HUES48 (cell line): ENCODE data around the gene BIRC6.

Experiments
- H3K27ac ChIP-seq: one replicate; pipeline ENCODE4 v1.7.0; 2013; ENCODE audit warnings: low read depth, low read length, inconsistent platforms
- H3K27me3 ChIP-seq: 2 replicates; pipeline ENCODE4 v1.6.1; 2013; ENCODE audit warnings: mild to moderate bottlenecking, low read length; ENCODE audit not compliant: control insufficient read depth, insufficient read depth
- H3K36me3 ChIP-seq: 2 replicates; pipeline ENCODE4 v1.6.1; 2013; ENCODE audit warnings: low read length; ENCODE audit not compliant: control insufficient read depth, insufficient read depth
- H3K4me1 ChIP-seq: 2 replicates; pipeline ENCODE4 v1.6.1; 2013; ENCODE audit warnings: mild to moderate bottlenecking, low read length; ENCODE audit not compliant: control insufficient read depth, insufficient read depth
- H3K4me3 ChIP-seq: 2 replicates; pipeline ENCODE4 v1.5.1; 2013; ENCODE audit warnings: mild to moderate bottlenecking, low read depth, low read length
- H3K9ac ChIP-seq: 2 replicates; pipeline ENCODE4 v1.6.1; 2013; ENCODE audit warnings: mild to moderate bottlenecking, low read depth, low read length, moderate library complexity
- H3K9me3 ChIP-seq: 2 replicates; pipeline ENCODE4 v1.6.1; 2013; ENCODE audit warnings: low read length; ENCODE audit not compliant: control insufficient read depth, insufficient read depth

Gene BIRC6

DNA sequence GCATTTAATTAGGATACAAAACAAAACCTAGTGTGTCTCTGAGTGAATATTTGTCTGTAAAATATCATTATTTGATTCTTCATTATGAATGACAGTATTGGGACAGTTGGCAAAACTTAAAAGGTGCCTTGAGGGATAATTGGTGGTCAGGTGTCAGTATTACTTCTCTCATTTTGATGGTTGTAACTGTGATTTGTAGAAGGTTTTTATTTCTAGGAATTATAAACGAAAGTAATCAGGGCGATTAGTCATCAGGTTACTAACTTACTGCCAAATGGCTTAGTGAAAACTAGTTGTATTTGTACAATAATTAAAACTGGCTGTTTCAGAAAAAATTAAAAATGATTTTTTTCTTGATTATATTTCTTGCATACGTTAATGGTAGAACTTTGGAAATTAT, 117.6 kb downstream of the BIRC6 start:
- H3K36me3 ChIP-seq = peaks cover 83% of the 10 kb centered on the region
- no peak overlapping the region for H3K27ac ChIP-seq
- no peaks in the 10 kb centered on the region for H3K27me3 ChIP-seq
- H3K9me3 ChIP-seq = no peaks in the 10 kb centered on the region
- H3K4me1 ChIP-seq = no peaks in the 10 kb centered on the region
- no peak overlapping the region for H3K9ac ChIP-seq
- no peak overlapping the region for H3K4me3 ChIP-seq

DNA sequence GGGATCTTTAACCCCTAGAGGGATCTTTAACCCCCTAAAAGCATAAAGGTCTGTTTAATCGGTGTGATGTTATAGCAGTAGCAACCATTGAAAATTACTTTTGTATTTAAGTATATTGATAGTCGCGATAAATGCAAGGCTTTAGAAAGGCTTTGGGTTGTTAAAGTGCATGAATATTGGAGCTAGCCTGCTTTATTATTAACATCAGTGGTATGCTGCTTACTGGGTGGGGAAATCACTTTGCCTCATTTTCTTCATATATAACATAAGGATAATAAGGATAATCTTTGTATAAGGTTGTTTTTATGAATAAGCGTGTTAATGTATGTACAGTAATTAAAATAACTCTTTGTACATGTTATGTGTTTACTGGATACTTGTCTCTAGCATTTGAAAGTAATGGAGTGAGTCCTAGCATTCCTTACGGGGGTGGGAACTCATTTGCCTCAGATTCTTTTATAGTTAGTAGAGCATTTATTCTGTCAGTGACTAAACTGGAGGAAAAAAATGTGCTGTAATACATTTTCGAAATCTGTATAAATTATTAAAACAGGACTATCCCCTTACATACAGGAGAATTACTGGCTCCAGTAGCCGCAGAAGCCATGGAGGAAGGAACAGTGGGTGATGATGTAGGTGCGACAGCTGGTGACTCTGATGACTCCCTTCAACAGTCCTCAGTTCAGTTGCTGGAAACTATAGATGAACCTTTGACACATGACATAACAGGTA, 122.2 kb downstream of the BIRC6 start:
- Histone ChIP-seq H3K27ac (no peak overlapping the region), H3K9me3 (no peaks in the 10 kb centered on the region), H3K27me3 (no peaks in the 10 kb centered on the region), H3K4me3 (no peak overlapping the region), H3K4me1 (no peaks in the 10 kb centered on the region), H3K36me3 (peaks cover 90% of the 10 kb centered on the region), H3K9ac (no peak overlapping the region)

DNA sequence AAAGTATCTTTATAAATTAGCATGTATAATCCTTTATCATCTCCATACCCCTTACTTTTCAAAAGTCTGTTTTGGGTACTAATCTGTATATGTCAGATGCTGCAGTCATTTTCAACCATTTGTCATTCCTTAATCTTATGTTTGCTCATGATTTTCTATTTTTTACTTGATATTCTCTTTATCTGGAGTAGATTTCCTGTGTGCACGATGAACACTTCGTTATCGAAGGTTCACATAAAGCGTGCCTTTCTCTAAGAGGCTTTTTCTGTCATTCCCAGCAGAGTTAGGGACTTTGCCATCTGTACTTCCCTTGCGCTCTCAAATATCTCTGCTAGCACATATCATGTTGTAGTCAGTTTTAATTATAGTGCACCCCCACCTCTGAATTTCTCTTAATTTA, 123.2 kb downstream of the BIRC6 start:
- Histone ChIP-seq H3K4me1 (no peaks in the 10 kb centered on the region), H3K27me3 (no peaks in the 10 kb centered on the region), H3K4me3 (no peak overlapping the region), H3K36me3 (peaks cover 90% of the 10 kb centered on the region), H3K27ac (no peak overlapping the region), H3K9me3 (no peaks in the 10 kb centered on the region), H3K9ac (no peak overlapping the region)

DNA sequence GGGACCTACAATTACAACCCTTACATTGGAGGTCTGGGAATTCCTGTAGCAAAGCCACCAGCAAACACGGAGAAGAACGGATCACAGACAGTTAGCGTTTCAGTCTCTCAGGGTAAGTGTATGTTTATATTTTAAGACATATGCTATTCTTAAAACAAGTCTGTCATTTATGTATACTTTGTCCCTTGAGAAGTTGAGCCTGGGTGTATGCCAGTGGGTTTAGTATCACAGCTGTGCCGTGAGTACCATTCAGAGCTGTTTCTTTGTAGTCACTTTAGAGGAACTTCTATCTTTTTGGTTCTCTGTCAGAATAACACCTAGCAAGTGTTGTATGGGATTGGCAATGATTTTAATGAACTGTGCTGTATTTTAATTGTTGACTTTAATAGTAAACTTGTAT, 125.6 kb downstream of the BIRC6 start:
- H3K4me1 ChIP-seq = no peaks in the 10 kb centered on the region
- no peak overlapping the region for H3K4me3 ChIP-seq
- peaks cover 93% of the 10 kb centered on the region for H3K36me3 ChIP-seq
- no peak overlapping the region for H3K9ac ChIP-seq
- H3K27me3 ChIP-seq = no peaks in the 10 kb centered on the region
- no peak overlapping the region for H3K27ac ChIP-seq
- no peaks in the 10 kb centered on the region for H3K9me3 ChIP-seq

DNA sequence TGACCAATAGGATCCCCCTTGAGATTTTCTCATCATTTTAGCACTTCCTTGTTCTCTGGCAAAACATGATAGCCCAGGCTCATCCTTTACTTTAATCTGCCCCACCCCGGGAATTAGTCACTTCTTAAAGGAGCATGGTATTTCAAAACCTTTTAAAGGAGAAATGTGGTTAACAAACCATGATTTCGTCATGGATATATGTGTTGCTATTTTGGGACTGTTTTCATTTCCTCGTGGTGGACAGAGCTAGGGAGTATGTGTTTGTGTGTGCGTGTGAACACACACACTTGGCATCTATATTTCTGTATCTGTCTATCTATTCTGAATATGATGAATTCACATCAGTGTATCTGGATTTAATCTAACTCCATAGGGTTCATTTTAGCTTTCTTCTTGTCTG, 128.1 kb downstream of the BIRC6 start:
- Histone ChIP-seq H3K36me3 (peaks cover 89% of the 10 kb centered on the region), H3K27ac (no peak overlapping the region)

DNA sequence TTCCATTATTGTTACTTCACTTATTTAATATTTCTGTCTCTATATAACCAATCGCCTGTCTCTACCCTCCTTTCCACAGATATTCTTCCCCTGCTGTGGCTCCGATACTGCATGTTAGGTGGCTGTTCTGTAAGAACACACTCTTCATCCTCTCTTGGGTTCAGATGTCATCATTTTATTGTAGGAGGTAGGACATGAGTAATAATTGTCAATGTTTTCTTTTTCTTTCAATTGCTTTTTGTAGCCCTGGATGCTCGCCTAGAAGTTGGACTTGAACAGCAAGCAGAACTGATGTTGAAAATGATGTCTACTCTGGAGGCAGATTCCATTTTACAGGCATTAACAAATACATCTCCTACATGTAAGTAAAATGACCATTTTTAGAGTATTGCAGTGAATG, 128.6 kb downstream of the BIRC6 start:
- no peaks in the 10 kb centered on the region for H3K27me3 ChIP-seq
- H3K9me3 ChIP-seq = no peaks in the 10 kb centered on the region
- H3K9ac ChIP-seq = no peak overlapping the region
- no peak overlapping the region for H3K4me3 ChIP-seq
- H3K27ac ChIP-seq = no peak overlapping the region
- H3K36me3 ChIP-seq = peaks cover 89% of the 10 kb centered on the region
- H3K4me1 ChIP-seq = no peaks in the 10 kb centered on the region

More for the DNA sequence above, 128.1 kb downstream of the BIRC6 start:
- Histone ChIP-seq H3K9ac (no peak overlapping the region), H3K9me3 (no peaks in the 10 kb centered on the region), H3K27me3 (no peaks in the 10 kb centered on the region), H3K4me1 (no peaks in the 10 kb centered on the region), H3K4me3 (no peak overlapping the region)

DNA sequence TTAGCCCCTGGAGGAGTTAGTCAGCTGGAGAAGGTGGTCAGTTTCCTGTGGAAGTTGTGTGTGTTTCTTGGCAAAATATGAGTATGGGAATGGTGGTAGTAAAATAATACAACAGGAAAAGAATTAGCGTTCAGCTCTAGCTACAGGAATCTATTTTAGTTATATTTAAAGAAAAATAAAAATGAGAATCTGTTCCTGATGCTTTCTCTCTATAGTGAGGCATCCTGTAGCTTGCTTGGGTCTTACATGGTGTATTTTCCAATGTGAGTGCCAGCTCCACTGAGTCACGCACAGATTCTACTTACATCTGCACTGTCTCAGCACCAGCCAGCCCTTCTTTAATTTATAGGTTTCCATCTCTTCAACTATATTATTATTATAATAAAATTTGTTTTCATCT, 132.2 kb downstream of the BIRC6 start:
- Histone ChIP-seq H3K4me1 (no peaks in the 10 kb centered on the region), H3K27ac (no peak overlapping the region), H3K27me3 (no peaks in the 10 kb centered on the region), H3K9me3 (no peaks in the 10 kb centered on the region), H3K9ac (no peak overlapping the region), H3K36me3 (peaks cover 72% of the 10 kb centered on the region), H3K4me3 (no peak overlapping the region)

DNA sequence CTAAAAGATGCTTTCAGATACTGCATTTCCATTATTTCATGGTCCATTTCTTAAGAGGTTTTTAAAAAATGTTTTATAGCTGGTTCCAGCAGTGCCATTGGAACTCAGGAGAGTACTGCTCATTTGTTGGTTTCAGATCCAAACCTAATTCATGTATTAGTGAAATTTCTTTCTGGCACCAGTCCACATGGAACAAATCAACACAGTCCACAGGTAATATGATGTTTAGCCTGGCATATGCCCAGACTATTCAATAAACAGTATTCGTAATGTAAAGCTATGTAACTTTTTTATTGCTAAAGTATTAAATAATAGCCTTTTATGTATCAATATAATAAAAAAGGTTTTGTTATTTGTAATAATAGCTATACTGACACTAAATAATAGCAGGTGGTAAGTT, 134.5 kb downstream of the BIRC6 start:
- Histone ChIP-seq H3K9me3 (no peaks in the 10 kb centered on the region), H3K27me3 (no peaks in the 10 kb centered on the region), H3K9ac (no peak overlapping the region), H3K4me1 (peaks cover 4% of the 10 kb centered on the region; the same call in 1 of the 2 replicates), H3K36me3 (peaks cover 62% of the 10 kb centered on the region), H3K4me3 (no peak overlapping the region), H3K27ac (no peak overlapping the region)

DNA sequence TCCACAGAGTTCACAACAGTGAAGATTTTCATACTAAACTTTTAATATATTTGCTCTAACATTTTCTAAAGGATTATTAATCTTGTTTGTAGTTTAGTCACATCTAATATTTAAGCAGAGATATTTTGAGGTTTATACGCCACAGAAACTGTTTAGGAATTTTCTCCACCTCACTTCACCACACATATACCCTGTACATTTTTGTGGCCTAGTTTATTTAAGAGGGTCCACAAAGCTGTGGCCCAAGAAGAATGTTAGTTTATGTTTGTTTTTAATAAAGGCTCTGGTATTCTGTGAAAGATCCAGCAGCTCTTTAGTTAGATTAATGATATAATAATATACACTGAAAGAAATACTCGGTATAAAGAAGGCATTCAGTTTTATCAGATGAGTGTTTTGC, 138.3 kb downstream of the BIRC6 start:
- Histone ChIP-seq H3K27me3 (no peaks in the 10 kb centered on the region), H3K27ac (no peak overlapping the region), H3K4me1 (peaks cover 10% of the 10 kb centered on the region; the same call in 1 of the 2 replicates), H3K9me3 (no peaks in the 10 kb centered on the region), H3K9ac (no peak overlapping the region), H3K4me3 (no peak overlapping the region), H3K36me3 (peaks cover 47% of the 10 kb centered on the region)

DNA sequence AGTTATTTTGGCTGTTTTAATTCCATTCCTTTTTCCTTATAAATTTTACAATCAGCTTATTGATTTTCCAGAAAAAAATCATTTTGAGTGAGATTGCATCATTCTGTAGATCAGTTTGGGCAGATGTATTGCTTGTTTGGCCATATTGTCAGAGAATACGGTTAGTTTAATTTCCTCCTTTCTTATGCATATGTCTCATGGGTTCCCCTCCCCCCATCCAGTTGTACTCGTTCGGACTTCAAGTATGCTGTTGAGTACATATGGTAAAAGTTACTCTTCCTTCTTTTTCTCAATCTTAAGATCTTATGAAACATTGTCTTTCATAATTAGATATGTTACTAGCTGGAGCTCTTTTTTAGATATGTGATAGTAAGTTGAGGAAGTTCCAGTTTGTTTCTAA, 139.8 kb downstream of the BIRC6 start:
- Histone ChIP-seq H3K36me3 (peaks cover 48% of the 10 kb centered on the region), H3K9me3 (no peaks in the 10 kb centered on the region), H3K27ac (no peak overlapping the region), H3K9ac (no peak overlapping the region), H3K27me3 (no peaks in the 10 kb centered on the region), H3K4me1 (peaks cover 10% of the 10 kb centered on the region; the same call in 1 of the 2 replicates), H3K4me3 (no peak overlapping the region)

DNA sequence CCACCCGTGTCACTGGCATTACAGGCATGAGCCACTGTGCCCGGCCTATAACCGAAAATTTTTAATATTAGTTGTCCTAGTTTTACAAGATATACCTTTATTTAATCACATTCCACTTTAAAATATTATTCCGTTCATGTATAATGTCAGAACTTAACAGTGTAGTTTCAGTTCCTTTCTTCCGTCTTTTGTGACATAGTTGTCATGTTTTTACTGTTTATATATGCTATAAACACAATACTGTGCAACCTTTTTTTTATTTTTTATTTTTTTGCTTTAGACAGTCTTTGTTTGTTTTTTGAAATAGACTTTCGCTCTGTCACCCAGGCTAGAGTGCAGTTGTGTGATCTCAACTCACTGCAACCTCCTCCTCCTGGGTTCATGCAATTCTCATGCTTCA, 141.5 kb downstream of the BIRC6 start:
- Histone ChIP-seq H3K4me3 (no peak overlapping the region), H3K27ac (no peak overlapping the region), H3K4me1 (peaks cover 10% of the 10 kb centered on the region; the same call in 1 of the 2 replicates), H3K9ac (no peak overlapping the region), H3K9me3 (no peaks in the 10 kb centered on the region), H3K36me3 (peaks cover 55% of the 10 kb centered on the region), H3K27me3 (no peaks in the 10 kb centered on the region)
